HG03108 (cell line): ENCODE data around the gene ANKRD65.
"Not testable (repeated sequence)": the region's sequence is repeated elsewhere in the genome, so short reads cannot be mapped to it uniquely, and the experiment has no call there.

Source experiments
- ATAC-seq: cut with Tn5 transposase; IDR thresholded peaks from one replicate; pipeline ENCODE4 v1.9.1; 2021; ENCODE audit warnings: moderate library complexity; ENCODE audit not compliant: unreplicated experiment

Gene ANKRD65

DNA sequence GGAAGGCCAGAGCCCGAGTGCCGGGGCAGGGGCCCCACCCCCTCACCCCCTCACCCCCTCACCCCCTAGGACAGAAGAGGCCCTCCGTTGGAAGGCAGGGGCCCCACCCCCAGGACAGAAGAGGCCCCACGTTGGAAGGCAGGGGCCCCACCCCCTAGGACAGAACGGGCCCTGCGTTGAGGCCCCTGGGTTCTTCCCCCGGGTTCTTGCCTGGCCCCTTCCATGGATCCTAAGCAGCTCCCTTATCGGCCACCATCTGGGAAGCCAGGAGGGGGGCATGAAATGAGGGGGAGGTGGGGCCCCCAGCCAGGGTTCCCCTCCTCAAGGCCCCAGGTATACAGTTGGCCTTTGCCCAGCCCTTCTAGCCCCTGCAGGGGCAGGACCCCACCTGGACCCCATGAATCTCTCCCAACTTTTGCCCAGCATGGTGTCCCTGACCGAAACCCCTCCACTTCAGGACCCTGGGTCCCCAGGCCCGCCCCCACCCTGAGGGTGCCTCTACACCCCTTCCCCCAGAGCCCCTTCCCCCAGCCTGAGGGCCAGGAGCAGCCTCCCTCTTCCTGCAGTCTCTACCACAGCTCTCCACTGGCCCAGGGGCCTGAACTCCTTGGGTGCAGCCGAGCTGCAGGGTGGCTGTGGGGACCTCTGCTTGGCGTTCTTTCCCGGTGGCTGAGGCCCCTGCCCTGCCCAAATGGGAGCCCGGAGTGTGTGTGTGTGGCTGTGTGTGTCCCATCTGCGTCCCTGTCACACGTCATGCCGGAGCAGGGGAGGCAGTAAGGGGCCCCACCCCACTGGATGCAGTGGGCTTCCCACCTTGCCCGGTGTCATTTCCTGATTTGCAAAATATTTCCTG lies 10.1 kb upstream of the ANKRD65 start:
- ATAC-seq, result no peak

GRCh38 chr1:1430114-1430982 lies 9.3 kb upstream of the ANKRD65 start:
- no peak for ATAC-seq

DNA sequence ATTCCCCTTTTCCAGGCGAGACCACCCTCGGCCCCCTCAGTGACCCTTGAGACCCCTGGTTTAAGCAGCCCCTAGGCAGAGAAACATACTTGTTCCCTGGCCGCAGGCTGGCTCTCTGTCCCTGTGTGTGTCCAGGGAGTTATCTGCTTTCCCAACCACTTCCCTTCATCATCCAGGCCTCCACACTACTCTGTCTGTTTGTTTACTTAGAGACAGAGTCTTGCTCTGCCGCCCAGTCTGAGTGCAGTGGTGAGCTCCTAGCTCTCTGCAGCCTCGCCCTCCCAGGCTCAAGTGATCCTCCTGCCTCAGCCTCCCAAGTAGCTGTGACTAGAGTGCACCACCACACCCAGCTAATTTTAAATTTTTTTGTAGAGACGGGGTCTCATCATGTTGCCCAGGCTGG lies 8.6 kb upstream of the ANKRD65 start:
- no peak for ATAC-seq

- ATAC-seq, result not testable (repeated sequence)
Observed at GRCh38 chr1:1428967-1429366, 7.9 kb upstream of the ANKRD65 start.

- ATAC-seq, result no peak
Observed at GRCh38 chr1:1428174-1428573, 7.1 kb upstream of the ANKRD65 start.

- no peak for ATAC-seq
Observed at GRCh38 chr1:1427820-1428148, 6.7 kb upstream of the ANKRD65 start.

- ATAC-seq, result no peak
Observed at GRCh38 chr1:1427106-1427819, 6.2 kb upstream of the ANKRD65 start.

DNA sequence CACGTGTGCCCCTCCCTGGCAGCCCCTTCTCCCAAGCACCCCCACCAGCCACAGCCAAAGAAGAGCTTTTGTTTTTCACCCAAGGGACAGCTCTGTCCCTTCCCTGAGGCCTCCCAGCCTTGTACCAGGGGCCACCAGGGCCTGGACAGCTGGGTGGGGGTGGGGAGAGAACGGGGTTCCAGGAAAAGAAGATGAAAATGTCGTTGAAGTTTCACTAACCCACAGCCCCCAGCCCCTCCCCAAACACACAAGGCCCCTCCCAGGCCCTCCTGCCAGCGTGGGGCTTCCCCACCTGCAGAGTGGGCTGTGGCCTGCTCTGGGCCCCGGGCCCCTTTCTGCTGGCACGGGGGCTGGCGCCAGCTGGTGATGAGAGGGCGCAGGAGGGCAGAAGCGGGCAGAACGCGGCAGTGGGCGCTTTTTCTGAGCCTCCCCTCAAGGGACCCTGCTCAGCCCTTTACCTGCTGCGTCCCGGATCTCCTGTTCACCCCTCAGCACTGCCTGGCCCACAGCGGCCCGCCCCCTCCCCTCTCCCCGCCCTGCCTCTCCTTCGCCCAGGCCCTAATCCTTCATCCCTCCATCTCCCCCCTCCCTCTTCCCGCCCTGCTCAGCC lies 5.5 kb upstream of the ANKRD65 start:
- no peak for ATAC-seq

DNA sequence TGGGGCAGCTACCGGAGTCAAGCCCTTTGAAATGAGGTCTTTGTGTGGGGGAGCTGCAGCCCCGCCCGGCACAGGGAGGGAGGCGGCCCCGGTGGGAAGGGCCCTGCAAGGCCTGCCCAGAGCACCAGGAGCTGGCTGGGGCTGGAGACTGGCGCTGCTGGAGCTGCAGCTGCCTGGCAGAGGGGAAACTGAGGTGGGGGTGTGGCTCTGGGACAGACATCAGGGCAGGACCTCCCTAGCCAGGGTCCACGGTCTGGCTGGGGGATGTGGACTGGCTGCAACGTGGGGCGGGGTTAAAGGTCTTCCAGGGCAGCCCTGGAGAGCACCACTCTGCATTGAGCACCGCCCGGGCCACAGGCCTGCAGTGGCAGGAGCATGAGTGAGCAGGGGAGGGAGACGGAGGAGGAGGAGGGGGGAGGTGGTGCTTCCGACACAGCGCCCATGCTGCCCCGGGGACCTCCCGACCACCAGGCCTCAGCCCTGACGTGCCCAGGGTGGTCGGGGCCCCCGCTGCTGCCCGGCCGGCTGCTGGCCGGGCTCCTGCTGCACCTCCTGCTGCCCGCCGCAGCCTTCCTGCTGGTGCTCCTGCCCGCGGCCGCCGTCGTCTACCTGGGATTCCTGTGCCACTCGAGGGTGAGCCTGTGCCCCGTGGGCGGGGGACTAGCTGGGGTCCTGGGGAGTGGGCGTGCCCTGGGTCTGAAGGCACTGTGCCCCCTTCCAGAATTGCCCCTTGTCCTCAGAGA lies 4.8 kb upstream of the ANKRD65 start:
- ATAC-seq, result no peak

DNA sequence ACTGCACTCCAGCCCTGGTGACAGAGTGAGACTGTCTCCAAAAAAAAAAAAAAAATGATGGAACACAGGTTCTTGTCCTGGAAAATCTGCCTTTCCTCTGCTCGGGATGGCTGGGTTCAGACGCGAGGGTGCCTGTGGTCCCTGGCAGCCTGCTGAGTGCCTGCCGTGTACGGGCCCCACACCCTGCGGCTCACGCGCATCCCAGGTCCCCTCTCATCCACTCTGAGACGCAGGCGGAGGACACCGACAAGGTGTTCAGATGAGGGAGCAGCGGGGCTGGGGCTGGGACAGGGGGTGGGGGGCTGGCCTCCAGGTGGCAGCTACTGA lies 4.3 kb upstream of the ANKRD65 start:
- no peak for ATAC-seq

DNA sequence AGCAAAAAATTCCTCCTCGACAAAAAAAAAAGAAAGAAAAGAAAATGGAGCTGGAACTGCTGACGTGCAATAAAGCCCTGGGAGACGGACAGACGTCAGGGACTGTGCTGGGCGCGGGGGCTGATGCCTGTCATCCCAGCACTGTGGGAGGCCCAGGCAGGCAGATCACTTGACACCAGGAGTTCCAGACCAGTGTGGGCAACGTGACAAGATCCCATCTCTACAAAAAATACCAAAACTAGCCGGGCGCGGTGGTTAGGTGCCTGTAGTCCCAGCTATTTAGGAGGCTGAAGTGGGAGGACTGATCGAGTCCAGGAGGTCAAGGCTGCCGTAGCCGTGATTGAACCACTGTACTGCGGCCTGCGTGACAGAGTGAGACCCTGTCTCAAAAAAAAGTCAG lies 3.6 kb upstream of the ANKRD65 start:
- no peak for ATAC-seq

- ATAC-seq, result no peak
Observed at GRCh38 chr1:1423245-1423597, 2.1 kb upstream of the ANKRD65 start.

DNA sequence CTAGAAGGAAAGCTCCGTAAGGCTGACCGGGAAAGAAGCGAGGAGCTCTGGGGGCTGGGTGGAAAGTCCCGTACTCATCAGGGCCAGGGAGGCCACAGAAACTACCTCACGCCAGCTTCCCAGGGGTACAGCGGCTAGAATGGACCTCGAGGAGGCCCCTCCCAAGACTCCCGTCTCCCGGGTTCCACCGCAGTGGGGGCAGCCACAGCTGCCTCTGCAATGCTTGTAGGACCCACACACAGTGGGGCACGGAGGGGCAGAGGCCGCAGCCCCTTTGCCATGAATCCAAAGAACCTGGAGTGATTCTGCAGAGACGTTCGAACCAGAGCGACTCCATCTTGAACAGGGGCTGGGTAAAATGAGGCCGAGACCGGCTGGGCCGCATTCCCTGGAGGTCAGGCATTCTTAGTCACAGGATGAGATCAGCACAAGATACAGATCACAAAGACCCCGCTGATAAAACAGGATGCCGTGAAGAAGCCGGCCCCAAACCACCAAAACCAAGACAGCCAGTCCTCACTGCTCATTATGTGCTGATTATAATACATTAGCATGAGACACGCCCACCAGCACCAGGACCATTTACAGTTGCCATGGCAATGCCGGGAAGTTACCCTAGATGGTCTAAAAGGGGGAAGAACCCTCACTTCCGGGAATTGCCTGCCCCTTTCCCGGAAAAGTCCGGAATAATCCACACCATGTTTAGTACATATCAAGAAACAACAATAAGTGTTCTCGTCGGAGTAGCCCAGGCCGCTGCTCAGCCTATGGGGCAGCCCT lies 1.6 kb upstream of the ANKRD65 start:
- no peak for ATAC-seq

- ATAC-seq, result no peak
Observed at GRCh38 chr1:1421907-1422464, 910 bp upstream of the ANKRD65 start.

DNA sequence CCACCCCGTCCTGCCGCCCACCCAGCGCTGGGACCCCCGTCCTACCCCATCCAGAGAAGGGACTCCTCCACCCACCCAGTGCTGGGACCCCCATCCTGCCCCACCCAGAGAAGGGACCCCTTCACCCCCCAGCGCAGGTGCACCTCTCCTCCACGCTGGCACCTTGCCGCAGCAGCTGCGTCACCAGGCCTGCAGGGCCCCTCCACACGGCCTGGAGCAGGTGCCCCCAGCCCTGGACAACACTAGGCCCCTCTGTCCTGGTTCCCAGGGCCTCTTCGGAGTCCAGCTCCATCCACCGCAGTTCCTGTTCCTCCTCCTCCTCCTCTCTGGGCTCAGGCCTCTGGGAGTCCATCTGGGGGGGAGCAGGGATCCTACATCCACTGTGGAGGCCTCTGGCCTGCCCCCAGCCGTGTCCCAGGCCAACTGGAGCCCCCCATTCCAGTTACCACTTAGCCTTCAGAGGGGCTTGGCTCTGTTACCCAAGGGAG lies 378 bp downstream of the ANKRD65 start:
- ATAC-seq, result no peak

GRCh38 chr1:1419813-1420653 lies 1.0 kb downstream of the ANKRD65 start:
- no peak for ATAC-seq

GRCh38 chr1:1419363-1419812 lies 1.7 kb downstream of the ANKRD65 start:
- ATAC-seq, result no peak
